ENCODE measurements around the gene NUP188. TPM values are rescaled to one million over a fixed set of nuclear protein-coding genes. Genes with fewer than 3 reads are reported as not detected.
"Not testable (repeated sequence)": the region's sequence is repeated elsewhere in the genome, so short reads cannot be mapped to it uniquely, and the experiment has no call there.

The NUP188 gene
- total RNA-seq, 1 donor from 2014 or later = 28.2 TPM

- no peak for DNase-seq (ENCODE audit: low spot score)
Measured at GRCh38 chr9:128945798-128946501, 1.5 kb upstream of the NUP188 start.

- peak; percentile 18 for DNase-seq (ENCODE audit: low spot score)
Measured at GRCh38 chr9:128946571-128947276, 775 bp upstream of the NUP188 start.

DNA sequence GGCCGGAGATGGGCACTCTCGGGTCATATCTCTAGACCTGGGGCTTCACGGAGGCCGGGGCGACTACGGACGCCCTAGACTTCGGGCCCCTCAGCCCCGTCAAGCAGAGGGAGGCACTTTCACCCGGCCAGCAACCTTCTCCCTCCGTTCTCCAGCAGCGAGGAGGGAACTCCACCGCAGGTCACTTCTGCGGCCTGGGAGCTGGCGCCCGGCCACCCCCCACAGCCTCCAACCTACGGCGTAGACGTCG is 297 bp upstream of the NUP188 start:
- no peak for DNase-seq (ENCODE audit: low spot score)

- not testable (repeated sequence) for DNase-seq (ENCODE audit: low spot score)
Measured at GRCh38 chr9:128961403-128961802, 13.9 kb downstream of the NUP188 start.

DNA sequence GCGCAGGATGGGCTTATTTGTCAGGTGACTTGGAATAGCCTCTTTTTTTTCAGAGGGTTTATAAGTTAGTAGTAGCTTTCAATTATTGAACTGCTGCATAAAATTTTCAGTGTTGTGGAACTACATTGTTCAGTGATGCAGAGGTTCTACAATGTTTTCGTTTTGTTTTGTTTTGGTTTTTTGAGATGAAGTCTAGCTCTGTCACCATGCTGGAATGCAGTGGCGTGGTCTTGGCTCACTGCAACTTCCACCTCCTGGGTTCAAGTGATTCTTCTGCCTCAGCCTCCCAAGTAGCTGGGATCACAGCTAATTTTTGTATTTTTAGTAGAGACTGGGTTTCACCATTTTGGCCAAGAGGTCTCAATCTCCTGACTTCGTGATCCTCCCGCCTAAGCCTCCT is 22.0 kb downstream of the NUP188 start:
- DNase-seq (ENCODE audit: low spot score) = no peak

- DNase-seq (ENCODE audit: low spot score) = no peak
Measured at GRCh38 chr9:128972956-128973355, 25.5 kb downstream of the NUP188 start.

GRCh38 chr9:128979111-128979510 is 31.6 kb downstream of the NUP188 start:
- DNase-seq (ENCODE audit: low spot score) = no peak

DNA sequence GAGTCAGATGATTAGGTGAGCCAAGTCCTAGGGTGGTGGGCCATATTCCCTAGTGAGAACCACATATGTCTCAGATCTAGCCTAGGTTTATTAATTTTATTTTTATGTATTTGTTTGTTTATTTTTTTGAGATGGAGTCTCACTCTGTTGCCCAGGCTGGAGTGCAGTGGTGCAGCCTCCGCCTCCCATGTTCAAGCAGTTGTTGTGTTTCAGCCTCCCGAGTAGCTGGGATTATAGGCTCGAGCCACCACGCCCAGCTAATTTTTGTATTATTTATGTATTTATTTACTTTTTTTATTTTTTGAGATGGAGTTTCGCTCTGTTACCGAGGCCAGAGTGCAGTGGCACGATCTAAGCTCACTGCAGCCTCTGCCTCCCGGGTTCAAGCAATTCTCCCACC is 36.0 kb downstream of the NUP188 start:
- DNase-seq (ENCODE audit: low spot score) = no peak

DNA sequence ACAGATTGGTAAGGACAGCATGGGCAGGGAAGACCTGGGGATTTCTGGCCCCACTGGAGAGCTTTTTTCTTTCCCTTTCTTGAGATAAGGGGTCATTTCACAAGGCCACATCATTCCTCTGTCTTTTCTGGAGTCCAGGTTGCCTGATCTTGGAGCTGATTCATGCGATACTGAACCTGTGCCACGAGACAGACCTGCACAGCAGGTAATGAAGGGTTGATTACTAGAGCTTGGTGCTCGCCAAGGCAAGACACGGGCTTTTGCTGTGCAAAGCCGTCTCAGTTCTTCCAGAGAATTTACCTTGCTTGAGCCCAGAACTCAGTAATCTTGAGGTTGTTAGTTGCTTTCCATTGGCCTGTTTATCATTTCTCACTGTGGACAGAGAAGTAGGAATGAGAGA is 39.2 kb downstream of the NUP188 start:
- no peak for DNase-seq (ENCODE audit: low spot score)

DNA sequence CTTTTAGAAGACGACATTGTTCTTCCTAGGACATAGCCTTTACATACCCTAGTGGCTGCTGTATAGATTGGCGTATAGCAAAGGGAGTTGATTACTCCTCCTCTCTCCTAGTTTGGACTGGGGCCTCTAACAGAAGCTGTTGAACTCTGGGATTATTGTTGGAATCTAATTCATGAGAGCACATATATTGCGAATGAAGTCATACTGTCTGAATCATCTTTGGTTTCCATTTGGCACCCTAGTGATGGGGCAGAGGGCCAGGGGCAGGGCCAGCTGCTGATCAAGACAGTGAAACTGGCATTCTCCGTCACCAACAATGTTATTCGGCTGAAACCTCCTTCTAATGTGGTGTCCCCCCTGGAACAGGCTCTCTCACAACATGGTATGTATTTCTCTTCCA is 40.3 kb downstream of the NUP188 start:
- DNase-seq (ENCODE audit: low spot score) = no peak

GRCh38 chr9:128992995-128993394 is 45.5 kb downstream of the NUP188 start:
- DNase-seq (ENCODE audit: low spot score) = no peak

GRCh38 chr9:128995791-128996190 is 48.3 kb downstream of the NUP188 start:
- DNase-seq (ENCODE audit: low spot score) = no peak

- DNase-seq (ENCODE audit: low spot score) = no peak
Measured at GRCh38 chr9:128998462-128998861, 51.0 kb downstream of the NUP188 start.

DNA sequence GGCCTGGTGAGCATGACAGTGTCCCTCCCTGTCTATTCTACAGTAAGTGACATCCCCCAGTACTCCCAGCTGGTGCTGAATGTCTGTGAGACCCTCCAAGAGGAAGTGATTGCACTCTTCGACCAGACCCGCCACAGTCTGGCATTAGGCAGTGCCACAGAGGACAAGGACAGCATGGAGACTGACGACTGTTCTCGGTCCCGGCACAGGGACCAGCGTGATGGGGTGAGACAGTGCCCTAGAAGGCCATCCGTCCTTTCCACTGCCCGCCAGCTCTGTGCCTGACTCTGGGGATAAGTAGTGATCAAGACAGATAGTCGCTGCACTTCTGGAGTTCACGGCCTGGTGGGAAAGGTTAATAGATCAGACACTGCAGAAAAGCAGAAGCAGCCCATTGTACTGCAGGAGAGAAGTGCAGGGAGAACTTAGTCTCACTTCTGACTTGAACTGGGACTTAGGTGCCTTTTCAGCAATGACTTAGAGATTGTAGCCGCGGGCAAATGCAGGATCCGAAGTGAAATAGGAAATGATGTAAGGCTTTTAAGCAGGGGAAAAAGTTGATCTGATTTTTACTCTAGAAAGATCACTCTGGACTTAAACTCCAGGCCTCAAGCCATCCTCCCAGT is 52.2 kb downstream of the NUP188 start:
- DNase-seq (ENCODE audit: low spot score) = no peak

GRCh38 chr9:129001504-129002325 is 54.2 kb downstream of the NUP188 start:
- no peak for DNase-seq (ENCODE audit: low spot score)

DNA sequence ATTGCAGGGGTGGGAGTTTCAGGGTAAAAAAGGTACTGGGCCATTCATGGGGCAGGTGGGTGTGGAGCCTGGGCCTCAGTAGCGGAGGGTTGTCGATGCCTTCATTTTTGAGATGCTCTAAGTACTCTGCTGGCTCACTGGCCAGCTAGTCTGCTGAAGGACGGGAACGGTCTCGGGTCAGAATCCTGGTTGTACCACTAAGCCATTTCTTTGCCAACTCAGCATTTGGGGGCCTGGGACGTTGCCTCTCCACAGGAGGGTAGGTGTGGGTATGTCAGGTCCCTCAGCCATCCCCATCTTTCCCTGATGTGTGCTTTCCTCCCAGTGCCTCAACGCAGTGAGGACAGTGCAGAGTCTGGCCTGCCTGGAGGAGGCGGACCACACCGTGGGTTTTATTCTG is 55.5 kb downstream of the NUP188 start:
- no peak for DNase-seq (ENCODE audit: low spot score)

DNA sequence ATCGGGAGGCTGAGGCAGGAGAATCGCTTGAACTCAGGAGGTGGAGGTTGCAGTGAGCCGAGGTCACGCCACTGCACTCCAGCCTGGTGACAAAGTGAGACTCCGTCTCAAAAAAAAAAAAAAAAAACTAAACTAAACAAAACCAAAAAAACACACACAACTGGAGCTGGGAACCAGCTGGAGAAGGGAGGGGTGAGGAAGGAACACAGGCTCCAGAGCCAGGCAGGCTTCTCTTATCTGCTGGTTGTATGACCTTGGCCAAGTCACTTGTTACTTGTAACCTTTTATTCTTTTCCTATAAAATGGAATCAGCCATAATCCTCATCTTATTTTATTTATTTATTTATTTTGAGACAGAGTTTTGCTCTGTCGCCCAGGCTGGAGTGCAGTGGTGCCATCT is 56.7 kb downstream of the NUP188 start:
- DNase-seq (ENCODE audit: low spot score) = not testable (repeated sequence)

- no peak for DNase-seq (ENCODE audit: low spot score)
Measured at GRCh38 chr9:129005336-129005997, 58.0 kb downstream of the NUP188 start.

DNA sequence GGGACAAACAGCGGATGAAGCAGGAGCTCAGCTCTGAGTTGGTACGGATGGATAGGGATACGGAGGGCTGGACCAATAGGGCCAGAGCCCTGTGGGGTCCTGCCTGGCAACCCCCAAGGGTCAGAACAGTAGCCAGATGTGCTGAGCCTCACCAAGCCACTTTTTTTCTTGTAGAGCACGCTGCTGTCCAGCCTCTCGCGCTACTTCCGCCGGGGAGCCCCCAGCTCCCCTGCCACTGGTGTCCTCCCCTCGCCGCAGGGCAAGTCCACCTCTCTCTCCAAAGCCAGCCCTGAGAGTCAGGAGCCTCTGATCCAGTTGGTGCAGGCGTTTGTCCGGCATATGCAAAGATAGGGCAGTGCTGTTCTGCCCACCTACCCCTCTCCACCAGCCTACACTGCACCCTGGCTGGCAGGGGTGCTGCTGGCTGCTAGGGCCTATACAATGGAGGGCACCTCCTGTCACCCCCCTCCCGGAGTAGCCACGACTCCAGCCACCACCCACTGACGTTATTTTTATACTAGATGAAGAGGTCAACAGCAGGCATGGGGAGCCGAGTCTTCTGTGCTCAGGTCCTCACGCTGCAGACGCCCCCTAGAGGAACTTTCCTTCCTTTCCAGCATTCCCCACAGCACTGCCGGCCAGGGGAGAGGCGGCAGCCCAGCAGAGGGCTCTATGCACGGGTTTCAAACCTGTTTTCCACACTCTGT is 59.0 kb downstream of the NUP188 start:
- peak; percentile 65 for DNase-seq (ENCODE audit: low spot score)

DNA sequence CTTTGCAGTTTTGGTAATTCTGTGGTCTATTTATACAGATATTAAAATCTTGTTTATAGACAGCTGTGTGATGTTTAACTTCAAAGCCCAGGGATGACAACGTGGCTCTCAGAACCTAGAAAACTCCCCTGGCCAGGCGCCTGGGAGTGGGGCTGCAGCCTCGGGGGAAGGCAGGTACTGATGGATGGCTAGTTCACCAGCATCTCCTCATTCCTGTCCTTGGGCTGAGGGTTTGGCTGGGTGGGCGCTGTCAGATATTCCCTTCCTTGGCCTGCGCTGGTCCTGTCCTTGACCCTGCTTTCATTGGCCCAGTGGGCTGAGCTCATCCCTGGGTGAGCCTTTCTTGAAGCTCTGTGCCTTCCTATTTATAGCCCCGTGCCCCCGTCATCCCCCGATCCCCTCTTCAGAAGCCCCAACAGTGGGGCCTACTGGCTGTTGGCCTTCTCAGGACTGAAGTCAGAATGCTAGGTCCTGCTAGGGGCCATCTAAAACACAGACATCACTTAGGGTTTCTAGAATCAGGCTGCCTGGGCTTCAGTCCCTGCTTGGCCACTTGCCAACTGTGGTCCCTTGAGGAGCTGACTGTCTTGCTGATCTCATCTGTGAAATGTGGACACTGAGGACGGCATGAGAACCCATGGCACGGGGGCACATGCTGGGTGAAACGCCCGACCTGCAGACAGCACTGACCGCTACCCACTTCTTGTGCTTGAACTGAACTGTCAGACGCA is 59.7 kb downstream of the NUP188 start:
- DNase-seq (ENCODE audit: low spot score) = no peak
